GM23338 (cell line): ENCODE data around the gene TBRG4. TPM values are rescaled to one million over a fixed set of nuclear protein-coding genes. Genes with fewer than 3 reads are reported as not detected.

Experiments
- ATAC-seq: fragments of 200-7000 bp; cut with Tn5 transposase; 3 replicates; pipeline ENCODE4 v1.9.1; 2020
- DNase-seq: peaks from one replicate; pipeline ENCODE4 v3.0.0-alpha.2; 2015; ENCODE audit warnings: low spot score
- H2AFZ ChIP-seq: fragments of 200-600 bp; sonication (generic); 2 replicates; pipeline ENCODE4 v1.8.0; 2016; ENCODE audit warnings: antibody characterized with exemption, mild to moderate bottlenecking, moderate library complexity
- H3F3A ChIP-seq: fragments of 200-600 bp; sonication (generic); replicated peaks from 2 replicates; pipeline ENCODE4 v1.8.0; 2017; ENCODE audit warnings: antibody characterized with exemption, mixed run types, low read depth
- H3K27ac ChIP-seq: fragments of 200-600 bp; sonication (generic); 2 replicates; pipeline ENCODE4 v1.6.1; 2016; ENCODE audit warnings: low read depth
- H3K27me3 ChIP-seq: fragments of 200-600 bp; sonication (generic); 2 replicates; pipeline ENCODE4 v1.8.0; 2016; ENCODE audit warnings: mild to moderate bottlenecking, mixed run types, moderate library complexity; ENCODE audit not compliant: insufficient read depth
- H3K36me3 ChIP-seq: fragments of 200-600 bp; sonication (generic); 2 replicates; pipeline ENCODE4 v1.8.0; 2016; ENCODE audit warnings: mild to moderate bottlenecking; ENCODE audit not compliant: insufficient read depth
- H3K4me1 ChIP-seq: fragments of 200-600 bp; sonication (generic); 2 replicates; pipeline ENCODE4 v1.8.0; 2016; ENCODE audit warnings: mild to moderate bottlenecking, moderate library complexity; ENCODE audit not compliant: insufficient read depth
- H3K4me2 ChIP-seq: fragments of 200-600 bp; sonication (generic); 2 replicates; pipeline ENCODE4 v1.7.1; 2017; ENCODE audit warnings: mixed run types
- H3K4me3 ChIP-seq: fragments of 200-600 bp; sonication (generic); 2 replicates; pipeline ENCODE4 v1.6.1; 2016; ENCODE audit warnings: mixed run types
- H3K79me2 ChIP-seq: fragments of 200-600 bp; sonication (generic); replicated peaks from 2 replicates; pipeline ENCODE4 v1.8.0; 2017; ENCODE audit warnings: mild to moderate bottlenecking; ENCODE audit not compliant: insufficient read depth
- H3K9me2 ChIP-seq: fragments of 200-600 bp; sonication (generic); 2 replicates; pipeline ENCODE4 v1.8.0; 2017; ENCODE audit not compliant: insufficient read depth
- H4K20me1 ChIP-seq: fragments of 200-600 bp; sonication (generic); replicated peaks from 2 replicates; pipeline ENCODE4 v1.8.0; 2017; ENCODE audit warnings: mild to moderate bottlenecking; ENCODE audit not compliant: insufficient read depth
- H3K27ac Mint-ChIP-seq: 2 replicates; pipeline ENCODE4 v1.8.0; 2020; ENCODE audit warnings: inconsistent platforms, mild to moderate bottlenecking, moderate library complexity, mixed read lengths
- H3K27me3 Mint-ChIP-seq: 3 replicates; pipeline ENCODE4 v1.8.0; 2022; ENCODE audit warnings: low read depth, mild to moderate bottlenecking, moderate library complexity, mixed read lengths, inconsistent platforms; ENCODE audit not compliant: insufficient read depth, poor library complexity
- H3K36me3 Mint-ChIP-seq: 3 replicates; pipeline ENCODE4 v1.8.0; 2021; ENCODE audit warnings: low read depth, mild to moderate bottlenecking, inconsistent platforms, moderate library complexity, mixed read lengths
- H3K4me1 Mint-ChIP-seq: 3 replicates; pipeline ENCODE4 v1.8.0; 2020; ENCODE audit warnings: mild to moderate bottlenecking, inconsistent platforms, mixed read lengths
- H3K4me3 Mint-ChIP-seq: 3 replicates; pipeline ENCODE4 v1.8.0; 2021; ENCODE audit warnings: moderate library complexity, mild to moderate bottlenecking, inconsistent platforms, mixed read lengths
- H3K9me3 Mint-ChIP-seq: 3 replicates; pipeline ENCODE4 v1.8.0; 2020; ENCODE audit warnings: moderate library complexity, mild to moderate bottlenecking, inconsistent platforms, mixed read lengths
- CREB1 ChIP-seq: fragments of 250-450 bp; sonication (Bioruptor Pico); IDR thresholded peaks from 2 replicates; pipeline ENCODE4 v1.5.0; 2020; ENCODE audit warnings: low read depth, mild to moderate bottlenecking, moderate library complexity
- EZH2 ChIP-seq: fragments of 200-600 bp; sonication (generic); IDR thresholded peaks from one replicate; pipeline ENCODE4 v1.8.0; 2017; ENCODE audit warnings: antibody characterized with exemption, mild to moderate bottlenecking, low read depth; ENCODE audit not compliant: unreplicated experiment
- EZH2phosphoT487 ChIP-seq: fragments of 200-600 bp; sonication (generic); IDR thresholded peaks from one replicate; pipeline ENCODE4 v1.8.1; 2018; ENCODE audit warnings: antibody characterized with exemption; ENCODE audit not compliant: unreplicated experiment
- JUNB ChIP-seq: IDR thresholded peaks from one replicate; pipeline ENCODE4 v1.6.1; 2016; ENCODE audit warnings: antibody characterized with exemption; ENCODE audit not compliant: unreplicated experiment
- NANOG ChIP-seq: IDR thresholded peaks from 2 replicates; pipeline ENCODE4 v1.6.1; 2016; ENCODE audit warnings: antibody characterized with exemption, borderline replicate concordance
- POLR2AphosphoS5 ChIP-seq: IDR thresholded peaks from 2 replicates; pipeline ENCODE4 v1.6.1; 2016; ENCODE audit warnings: antibody characterized with exemption, low read depth
- STAT1 ChIP-seq: IDR thresholded peaks from one replicate; pipeline ENCODE4 v1.6.1; 2016; ENCODE audit warnings: antibody characterized with exemption; ENCODE audit not compliant: unreplicated experiment
- ZNF114 ChIP-seq: fragments of 250-450 bp; sonication (Bioruptor Pico); IDR thresholded peaks from 2 replicates; pipeline ENCODE4 v1.5.0; 2020; ENCODE audit warnings: mild to moderate bottlenecking, moderate library complexity
- ZNF331 ChIP-seq: fragments of 250-450 bp; sonication (Bioruptor Pico); IDR thresholded peaks from 2 replicates; pipeline ENCODE4 v1.5.0; 2020; ENCODE audit warnings: low read depth, mild to moderate bottlenecking, moderate library complexity
- polyA plus RNA-seq: library from polyadenylated mRNA; unstranded; fragments of >200 nt; fragmentation: Nextera tagmentation; extraction: Ambion mirVana; gene quantifications from 2 replicates; pipeline ENCODE4 v1.2.1, GENCODE V29; 2016
- total RNA-seq: library from RNA; depleted of rRNA; stranded (reverse); fragments of >200 nt; shearing (Covaris generic); gene quantifications from 2 replicates; pipeline ENCODE4 v1.2.3, GENCODE V29; 2014
- TF ChIP-seq, protein P1 (sequence below), 2 experiments: fragments of 200-600 bp in 1 of 2; sonication (generic) in 1 of 2; conservative IDR thresholded peaks; 2 replicates each; pipeline versions ENCODE4 v1.5.1 to v1.6.1; 2016 to 2017; ENCODE audit warnings: antibody characterized with exemption in 2 of 2, low read depth in 2 of 2, mild to moderate bottlenecking in 2 of 2, moderate library complexity in 1 of 2
- TF ChIP-seq, protein P2 (sequence below): IDR thresholded peaks from one replicate; pipeline ENCODE4 v1.6.1; 2018; ENCODE audit warnings: antibody characterized with exemption; ENCODE audit not compliant: unreplicated experiment
- TF ChIP-seq, protein P3 (sequence below): IDR thresholded peaks from 2 replicates; pipeline ENCODE4 v1.6.1; 2016; ENCODE audit warnings: antibody characterized with exemption
- TF ChIP-seq, protein P4 (sequence below): fragments of 250-450 bp; sonication (Bioruptor Pico); IDR thresholded peaks from 2 replicates; pipeline ENCODE4 v1.5.0; 2020; ENCODE audit warnings: mild to moderate bottlenecking, moderate library complexity

TBRG4 gene
- total and polyA plus RNA-seq, 2 experiments from 2014 or later: 72.5 to 162 TPM

DNA sequence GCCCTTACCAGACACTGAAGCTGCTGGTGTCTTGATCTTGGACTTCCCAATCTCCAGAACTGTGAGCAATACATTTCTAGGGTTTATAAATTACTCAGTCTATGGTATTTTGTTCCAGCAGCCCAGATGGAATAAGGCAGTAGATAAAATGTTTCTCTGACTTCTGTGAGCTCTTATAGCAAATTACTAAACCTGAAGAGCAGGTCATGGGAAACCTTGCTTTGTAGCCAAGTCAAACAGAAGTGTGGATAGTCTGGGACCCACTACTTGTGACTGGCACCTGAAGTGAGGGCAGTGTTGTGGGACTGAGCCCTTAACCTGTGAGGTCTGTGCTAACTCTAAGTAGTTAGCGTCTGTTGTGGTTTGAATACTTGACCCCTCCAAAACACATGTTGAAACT lies 4.6 kb upstream of the TBRG4 start:
- peaks cover 3% of the 10 kb centered on the region; the same call in 1 of the 2 replicates for H3K27me3 ChIP-seq
- no peak overlapping the region for H3K4me2 ChIP-seq
- H3K27ac ChIP-seq: no peak overlapping the region
- no peak for TF ChIP-seq EZH2
- TF ChIP-seq JUNB: no peak
- no peak for TF ChIP-seq ZNF114
- TF ChIP-seq, protein P1, sequence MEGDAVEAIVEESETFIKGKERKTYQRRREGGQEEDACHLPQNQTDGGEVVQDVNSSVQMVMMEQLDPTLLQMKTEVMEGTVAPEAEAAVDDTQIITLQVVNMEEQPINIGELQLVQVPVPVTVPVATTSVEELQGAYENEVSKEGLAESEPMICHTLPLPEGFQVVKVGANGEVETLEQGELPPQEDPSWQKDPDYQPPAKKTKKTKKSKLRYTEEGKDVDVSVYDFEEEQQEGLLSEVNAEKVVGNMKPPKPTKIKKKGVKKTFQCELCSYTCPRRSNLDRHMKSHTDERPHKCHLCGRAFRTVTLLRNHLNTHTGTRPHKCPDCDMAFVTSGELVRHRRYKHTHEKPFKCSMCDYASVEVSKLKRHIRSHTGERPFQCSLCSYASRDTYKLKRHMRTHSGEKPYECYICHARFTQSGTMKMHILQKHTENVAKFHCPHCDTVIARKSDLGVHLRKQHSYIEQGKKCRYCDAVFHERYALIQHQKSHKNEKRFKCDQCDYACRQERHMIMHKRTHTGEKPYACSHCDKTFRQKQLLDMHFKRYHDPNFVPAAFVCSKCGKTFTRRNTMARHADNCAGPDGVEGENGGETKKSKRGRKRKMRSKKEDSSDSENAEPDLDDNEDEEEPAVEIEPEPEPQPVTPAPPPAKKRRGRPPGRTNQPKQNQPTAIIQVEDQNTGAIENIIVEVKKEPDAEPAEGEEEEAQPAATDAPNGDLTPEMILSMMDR (conservative IDR thresholded peaks at IDR 0.05; ENCODE audit: low read depth in 2 of 2): no peak
- TF ChIP-seq, protein P2, sequence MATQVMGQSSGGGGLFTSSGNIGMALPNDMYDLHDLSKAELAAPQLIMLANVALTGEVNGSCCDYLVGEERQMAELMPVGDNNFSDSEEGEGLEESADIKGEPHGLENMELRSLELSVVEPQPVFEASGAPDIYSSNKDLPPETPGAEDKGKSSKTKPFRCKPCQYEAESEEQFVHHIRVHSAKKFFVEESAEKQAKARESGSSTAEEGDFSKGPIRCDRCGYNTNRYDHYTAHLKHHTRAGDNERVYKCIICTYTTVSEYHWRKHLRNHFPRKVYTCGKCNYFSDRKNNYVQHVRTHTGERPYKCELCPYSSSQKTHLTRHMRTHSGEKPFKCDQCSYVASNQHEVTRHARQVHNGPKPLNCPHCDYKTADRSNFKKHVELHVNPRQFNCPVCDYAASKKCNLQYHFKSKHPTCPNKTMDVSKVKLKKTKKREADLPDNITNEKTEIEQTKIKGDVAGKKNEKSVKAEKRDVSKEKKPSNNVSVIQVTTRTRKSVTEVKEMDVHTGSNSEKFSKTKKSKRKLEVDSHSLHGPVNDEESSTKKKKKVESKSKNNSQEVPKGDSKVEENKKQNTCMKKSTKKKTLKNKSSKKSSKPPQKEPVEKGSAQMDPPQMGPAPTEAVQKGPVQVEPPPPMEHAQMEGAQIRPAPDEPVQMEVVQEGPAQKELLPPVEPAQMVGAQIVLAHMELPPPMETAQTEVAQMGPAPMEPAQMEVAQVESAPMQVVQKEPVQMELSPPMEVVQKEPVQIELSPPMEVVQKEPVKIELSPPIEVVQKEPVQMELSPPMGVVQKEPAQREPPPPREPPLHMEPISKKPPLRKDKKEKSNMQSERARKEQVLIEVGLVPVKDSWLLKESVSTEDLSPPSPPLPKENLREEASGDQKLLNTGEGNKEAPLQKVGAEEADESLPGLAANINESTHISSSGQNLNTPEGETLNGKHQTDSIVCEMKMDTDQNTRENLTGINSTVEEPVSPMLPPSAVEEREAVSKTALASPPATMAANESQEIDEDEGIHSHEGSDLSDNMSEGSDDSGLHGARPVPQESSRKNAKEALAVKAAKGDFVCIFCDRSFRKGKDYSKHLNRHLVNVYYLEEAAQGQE: no peak
- TF ChIP-seq STAT1: no peak
- TF ChIP-seq POLR2AphosphoS5: no peak
- TF ChIP-seq EZH2phosphoT487: no peak
- TF ChIP-seq, protein P3, sequence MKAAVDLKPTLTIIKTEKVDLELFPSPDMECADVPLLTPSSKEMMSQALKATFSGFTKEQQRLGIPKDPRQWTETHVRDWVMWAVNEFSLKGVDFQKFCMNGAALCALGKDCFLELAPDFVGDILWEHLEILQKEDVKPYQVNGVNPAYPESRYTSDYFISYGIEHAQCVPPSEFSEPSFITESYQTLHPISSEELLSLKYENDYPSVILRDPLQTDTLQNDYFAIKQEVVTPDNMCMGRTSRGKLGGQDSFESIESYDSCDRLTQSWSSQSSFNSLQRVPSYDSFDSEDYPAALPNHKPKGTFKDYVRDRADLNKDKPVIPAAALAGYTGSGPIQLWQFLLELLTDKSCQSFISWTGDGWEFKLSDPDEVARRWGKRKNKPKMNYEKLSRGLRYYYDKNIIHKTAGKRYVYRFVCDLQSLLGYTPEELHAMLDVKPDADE: no peak
- TF ChIP-seq NANOG: no peak
- TF ChIP-seq, protein P4, sequence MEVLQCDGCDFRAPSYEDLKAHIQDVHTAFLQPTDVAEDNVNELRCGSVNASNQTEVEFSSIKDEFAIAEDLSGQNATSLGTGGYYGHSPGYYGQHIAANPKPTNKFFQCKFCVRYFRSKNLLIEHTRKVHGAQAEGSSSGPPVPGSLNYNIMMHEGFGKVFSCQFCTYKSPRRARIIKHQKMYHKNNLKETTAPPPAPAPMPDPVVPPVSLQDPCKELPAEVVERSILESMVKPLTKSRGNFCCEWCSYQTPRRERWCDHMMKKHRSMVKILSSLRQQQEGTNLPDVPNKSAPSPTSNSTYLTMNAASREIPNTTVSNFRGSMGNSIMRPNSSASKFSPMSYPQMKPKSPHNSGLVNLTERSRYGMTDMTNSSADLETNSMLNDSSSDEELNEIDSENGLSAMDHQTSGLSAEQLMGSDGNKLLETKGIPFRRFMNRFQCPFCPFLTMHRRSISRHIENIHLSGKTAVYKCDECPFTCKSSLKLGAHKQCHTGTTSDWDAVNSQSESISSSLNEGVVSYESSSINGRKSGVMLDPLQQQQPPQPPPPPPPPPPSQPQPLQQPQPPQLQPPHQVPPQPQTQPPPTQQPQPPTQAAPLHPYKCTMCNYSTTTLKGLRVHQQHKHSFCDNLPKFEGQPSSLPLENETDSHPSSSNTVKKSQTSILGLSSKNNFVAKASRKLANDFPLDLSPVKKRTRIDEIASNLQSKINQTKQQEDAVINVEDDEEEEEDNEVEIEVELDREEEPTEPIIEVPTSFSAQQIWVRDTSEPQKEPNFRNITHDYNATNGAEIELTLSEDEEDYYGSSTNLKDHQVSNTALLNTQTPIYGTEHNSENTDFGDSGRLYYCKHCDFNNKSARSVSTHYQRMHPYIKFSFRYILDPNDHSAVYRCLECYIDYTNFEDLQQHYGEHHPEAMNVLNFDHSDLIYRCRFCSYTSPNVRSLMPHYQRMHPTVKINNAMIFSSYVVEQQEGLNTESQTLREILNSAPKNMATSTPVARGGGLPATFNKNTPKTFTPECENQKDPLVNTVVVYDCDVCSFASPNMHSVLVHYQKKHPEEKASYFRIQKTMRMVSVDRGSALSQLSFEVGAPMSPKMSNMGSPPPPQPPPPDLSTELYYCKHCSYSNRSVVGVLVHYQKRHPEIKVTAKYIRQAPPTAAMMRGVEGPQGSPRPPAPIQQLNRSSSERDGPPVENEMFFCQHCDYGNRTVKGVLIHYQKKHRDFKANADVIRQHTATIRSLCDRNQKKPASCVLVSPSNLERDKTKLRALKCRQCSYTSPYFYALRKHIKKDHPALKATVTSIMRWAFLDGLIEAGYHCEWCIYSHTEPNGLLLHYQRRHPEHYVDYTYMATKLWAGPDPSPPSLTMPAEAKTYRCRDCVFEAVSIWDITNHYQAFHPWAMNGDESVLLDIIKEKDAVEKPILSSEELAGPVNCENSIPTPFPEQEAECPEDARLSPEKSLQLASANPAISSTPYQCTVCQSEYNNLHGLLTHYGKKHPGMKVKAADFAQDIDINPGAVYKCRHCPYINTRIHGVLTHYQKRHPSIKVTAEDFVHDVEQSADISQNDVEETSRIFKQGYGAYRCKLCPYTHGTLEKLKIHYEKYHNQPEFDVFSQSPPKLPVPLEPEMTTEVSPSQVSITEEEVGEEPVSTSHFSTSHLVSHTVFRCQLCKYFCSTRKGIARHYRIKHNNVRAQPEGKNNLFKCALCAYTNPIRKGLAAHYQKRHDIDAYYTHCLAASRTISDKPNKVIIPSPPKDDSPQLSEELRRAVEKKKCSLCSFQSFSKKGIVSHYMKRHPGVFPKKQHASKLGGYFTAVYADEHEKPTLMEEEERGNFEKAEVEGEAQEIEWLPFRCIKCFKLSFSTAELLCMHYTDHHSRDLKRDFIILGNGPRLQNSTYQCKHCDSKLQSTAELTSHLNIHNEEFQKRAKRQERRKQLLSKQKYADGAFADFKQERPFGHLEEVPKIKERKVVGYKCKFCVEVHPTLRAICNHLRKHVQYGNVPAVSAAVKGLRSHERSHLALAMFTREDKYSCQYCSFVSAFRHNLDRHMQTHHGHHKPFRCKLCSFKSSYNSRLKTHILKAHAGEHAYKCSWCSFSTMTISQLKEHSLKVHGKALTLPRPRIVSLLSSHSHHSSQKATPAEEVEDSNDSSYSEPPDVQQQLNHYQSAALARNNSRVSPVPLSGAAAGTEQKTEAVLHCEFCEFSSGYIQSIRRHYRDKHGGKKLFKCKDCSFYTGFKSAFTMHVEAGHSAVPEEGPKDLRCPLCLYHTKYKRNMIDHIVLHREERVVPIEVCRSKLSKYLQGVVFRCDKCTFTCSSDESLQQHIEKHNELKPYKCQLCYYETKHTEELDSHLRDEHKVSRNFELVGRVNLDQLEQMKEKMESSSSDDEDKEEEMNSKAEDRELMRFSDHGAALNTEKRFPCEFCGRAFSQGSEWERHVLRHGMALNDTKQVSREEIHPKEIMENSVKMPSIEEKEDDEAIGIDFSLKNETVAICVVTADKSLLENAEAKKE (CRISPR knock-in tag): no peak
- no peak for TF ChIP-seq ZNF331 (CRISPR knock-in tag)
- no peak for TF ChIP-seq CREB1
- no peak overlapping the region for H3K4me3 ChIP-seq
- Mint-ChIP-seq H3K27ac (no peak overlapping the region), H3K9me3 (no peaks in the 10 kb centered on the region; the same call in 1 of the 3 replicates), H3K27me3 (peaks cover 6% of the 10 kb centered on the region), H3K36me3 (no peaks in the 10 kb centered on the region; the same call in 2 of the 3 replicates), H3K4me1 (peaks cover 5% of the 10 kb centered on the region; the same call in 2 of the 3 replicates), H3K4me3 (no peak overlapping the region)
- H4K20me1 ChIP-seq: no peaks in the 10 kb centered on the region
- DNase-seq (no peak), ATAC-seq (no peak)
- no peaks in the 10 kb centered on the region for H3K9me2 ChIP-seq
- H3F3A ChIP-seq: 0 out of 2 replicates have a peak, but pooled peaks cover 6% of the 10 kb centered on the region
- H3K79me2 ChIP-seq: peaks cover 3% of the 10 kb centered on the region
- H3K36me3 ChIP-seq: no peaks in the 10 kb centered on the region
- no peaks in the 10 kb centered on the region; the same call in 1 of the 2 replicates for H3K4me1 ChIP-seq
- no peak overlapping the region for H2AFZ ChIP-seq
